ENCODE measurements around the gene DEXI.

- TF ChIP-seq EZH2 (IDR thresholded peaks at IDR 0.05; ENCODE audit: borderline replicate concordance, insufficient read depth, low read length, poor library complexity, severe bottlenecking) (no peak), CTCF (IDR thresholded peaks at IDR 0.05; ENCODE audit: poor library complexity, severe bottlenecking) (no peak), SMC3 (conservative IDR thresholded peaks at IDR 0.05; ENCODE audit: poor library complexity) (no peak), POLR2AphosphoS5 (IDR thresholded peaks at IDR 0.05) (no peak)
Measured at GRCh38 chr16:10940501-10941079, 1.7 kb downstream of the DEXI start.

All from neural cell (in vitro differentiated cells).